IPS-15b (cell line): ENCODE measurements around the gene EIF2S3.
"Not testable (repeated sequence)": the region's sequence is repeated elsewhere in the genome, so short reads cannot be mapped to it uniquely, and the experiment has no call there.

Experiments
- H3K27me3 ChIP-seq: one replicate; pipeline ENCODE4 v1.6.1; 2013; ENCODE audit warnings: low read length; ENCODE audit not compliant: control insufficient read depth, insufficient read depth
- H3K36me3 ChIP-seq: one replicate; pipeline ENCODE4 v1.6.1; 2013; ENCODE audit warnings: low read length; ENCODE audit not compliant: control insufficient read depth, insufficient read depth
- H3K4me1 ChIP-seq: one replicate; pipeline ENCODE4 v1.6.1; 2013; ENCODE audit warnings: mild to moderate bottlenecking, low read length; ENCODE audit not compliant: control insufficient read depth, insufficient read depth
- H3K4me3 ChIP-seq: one replicate; pipeline ENCODE4 v1.5.1; 2013; ENCODE audit warnings: low read depth, low read length
- H3K9ac ChIP-seq: one replicate; pipeline ENCODE4 v1.6.1; 2013; ENCODE audit warnings: low read depth, mild to moderate bottlenecking, low read length
- H3K9me3 ChIP-seq: one replicate; pipeline ENCODE4 v1.6.1; 2013; ENCODE audit warnings: mild to moderate bottlenecking, low read length; ENCODE audit not compliant: control insufficient read depth, insufficient read depth

The EIF2S3 gene

GRCh38 chrX:24024819-24025740, 29.7 kb upstream of the EIF2S3 start:
- Histone ChIP-seq H3K36me3 (no peaks in the 10 kb centered on the region), H3K27me3 (peaks cover 25% of the 10 kb centered on the region), H3K9me3 (no peaks in the 10 kb centered on the region), H3K4me1 (no peaks in the 10 kb centered on the region), H3K9ac (peak overlapping the region; percentile 92), H3K4me3 (peak overlapping the region; percentile 94)

- H3K27me3 ChIP-seq, result peaks cover 33% of the 10 kb centered on the region
- peak overlapping the region; percentile 94 for H3K4me3 ChIP-seq
- H3K9me3 ChIP-seq, result no peaks in the 10 kb centered on the region
- H3K9ac ChIP-seq, result peak overlapping the region; percentile 70
- no peaks in the 10 kb centered on the region for H3K4me1 ChIP-seq
- H3K36me3 ChIP-seq, result no peaks in the 10 kb centered on the region
Measured at GRCh38 chrX:24025741-24026403, 28.9 kb upstream of the EIF2S3 start.

- Histone ChIP-seq H3K9ac (peak overlapping the region; percentile 13), H3K4me1 (no peaks in the 10 kb centered on the region), H3K9me3 (no peaks in the 10 kb centered on the region), H3K27me3 (peaks cover 35% of the 10 kb centered on the region), H3K36me3 (no peaks in the 10 kb centered on the region), H3K4me3 (peak overlapping the region; percentile 94)
Measured at GRCh38 chrX:24026432-24026831, 28.3 kb upstream of the EIF2S3 start.

GRCh38 chrX:24027086-24027485, 27.7 kb upstream of the EIF2S3 start, which contains the start of gene KLHL15:
Gene KLHL15 (minus strand): TSS chrX:24027186. CDS start chrX:24006693, 20,493 bp downstream.
- Histone ChIP-seq H3K36me3 (no peaks in the 10 kb centered on the region), H3K27me3 (peaks cover 37% of the 10 kb centered on the region), H3K4me1 (no peaks in the 10 kb centered on the region), H3K9ac (peak within 1 kb of the TSS; percentile 70), H3K9me3 (no peaks in the 10 kb centered on the region), H3K4me3 (peak within 1 kb of the TSS; percentile 94)

- H3K9ac ChIP-seq, result no peak overlapping the region
- H3K27me3 ChIP-seq, result peaks cover 37% of the 10 kb centered on the region
Measured at GRCh38 chrX:24027985-24028384, 26.8 kb upstream of the EIF2S3 start.

GRCh38 chrX:24030597-24030996, 24.2 kb upstream of the EIF2S3 start:
- H3K4me1 ChIP-seq, result no peaks in the 10 kb centered on the region
- no peak overlapping the region for H3K9ac ChIP-seq
- peaks cover 39% of the 10 kb centered on the region for H3K27me3 ChIP-seq
- no peaks in the 10 kb centered on the region for H3K9me3 ChIP-seq
- H3K36me3 ChIP-seq, result no peaks in the 10 kb centered on the region
- no peak overlapping the region for H3K4me3 ChIP-seq

More at GRCh38 chrX:24027985-24028384, 26.8 kb upstream of the EIF2S3 start:
- H3K9me3 ChIP-seq, result no peaks in the 10 kb centered on the region
- no peaks in the 10 kb centered on the region for H3K36me3 ChIP-seq
- no peak overlapping the region for H3K4me3 ChIP-seq
- no peaks in the 10 kb centered on the region for H3K4me1 ChIP-seq

GRCh38 chrX:24034485-24034884, 20.3 kb upstream of the EIF2S3 start:
- no peak overlapping the region for H3K9ac ChIP-seq

GRCh38 chrX:24037729-24038128, 17.0 kb upstream of the EIF2S3 start:
- Histone ChIP-seq H3K9ac (no peak overlapping the region), H3K9me3 (no peaks in the 10 kb centered on the region), H3K4me3 (no peak overlapping the region), H3K27me3 (peaks cover 2% of the 10 kb centered on the region), H3K36me3 (no peaks in the 10 kb centered on the region), H3K4me1 (no peaks in the 10 kb centered on the region)

More at GRCh38 chrX:24034485-24034884, 20.3 kb upstream of the EIF2S3 start:
- no peaks in the 10 kb centered on the region for H3K9me3 ChIP-seq
- peaks cover 20% of the 10 kb centered on the region for H3K27me3 ChIP-seq
- H3K4me3 ChIP-seq, result no peak overlapping the region
- H3K4me1 ChIP-seq, result no peaks in the 10 kb centered on the region
- H3K36me3 ChIP-seq, result no peaks in the 10 kb centered on the region

GRCh38 chrX:24046060-24046459, 8.7 kb upstream of the EIF2S3 start:
- not testable (repeated sequence) for H3K9me3 ChIP-seq, H3K36me3 ChIP-seq, H3K27me3 ChIP-seq, H3K9ac ChIP-seq, H3K4me3 ChIP-seq, H3K4me1 ChIP-seq

- not testable (repeated sequence) for H3K9me3 ChIP-seq, H3K4me1 ChIP-seq, H3K4me3 ChIP-seq, H3K36me3 ChIP-seq, H3K27me3 ChIP-seq, H3K9ac ChIP-seq
Measured at GRCh38 chrX:24049643-24050042, 5.1 kb upstream of the EIF2S3 start.

GRCh38 chrX:24050522-24051318, 4.0 kb upstream of the EIF2S3 start:
- not testable (repeated sequence) for H3K9ac ChIP-seq, H3K27me3 ChIP-seq, H3K36me3 ChIP-seq, H3K4me3 ChIP-seq, H3K4me1 ChIP-seq, H3K9me3 ChIP-seq
